GM21619 (cell line): ENCODE results near the gene AGPAT2.

Source experiments
- ATAC-seq: cut with Tn5 transposase; IDR thresholded peaks from one replicate; pipeline ENCODE4 v1.9.1; 2021; ENCODE audit not compliant: unreplicated experiment

AGPAT2 gene

GRCh38 chr9:136629001-136629878 lies 58.0 kb downstream of the AGPAT2 start:
- ATAC-seq = no peak

GRCh38 chr9:136628268-136628667 lies 59.0 kb downstream of the AGPAT2 start:
- ATAC-seq = no peak

- ATAC-seq = no peak
Observed at GRCh38 chr9:136627703-136628102, 59.6 kb downstream of the AGPAT2 start.

GRCh38 chr9:136626740-136627642 lies 60.3 kb downstream of the AGPAT2 start:
- no peak for ATAC-seq

GRCh38 chr9:136626066-136626725 lies 61.1 kb downstream of the AGPAT2 start:
- no peak for ATAC-seq

- ATAC-seq = no peak
Observed at GRCh38 chr9:136625101-136626065, 61.9 kb downstream of the AGPAT2 start.

- no peak for ATAC-seq
Observed at GRCh38 chr9:136624184-136624951, 62.9 kb downstream of the AGPAT2 start.

- ATAC-seq = no peak
Observed at GRCh38 chr9:136623842-136624183, 63.4 kb downstream of the AGPAT2 start.
